Duodenal mucosa (tissue), 2 donors: ENCODE data around the gene LPAR3.

Experiments
- H3K27ac ChIP-seq: one replicate; pipeline ENCODE4 v1.7.0; 2013; ENCODE audit warnings: low read depth, low read length
- H3K27me3 ChIP-seq, 2 donors: one replicate each; pipeline ENCODE4 v1.7.0; 2013; ENCODE audit warnings: low read length in 2 of 2, control low read depth in 1 of 2; ENCODE audit not compliant: insufficient read depth in 2 of 2, control insufficient read depth in 1 of 2
- H3K36me3 ChIP-seq, 2 donors: one replicate each; pipeline ENCODE4 v1.7.0; 2013; ENCODE audit warnings: low read length in 2 of 2, control low read depth in 1 of 2; ENCODE audit not compliant: insufficient read depth in 2 of 2, control insufficient read depth in 1 of 2
- H3K4me1 ChIP-seq, 2 donors: one replicate each; pipeline ENCODE4 v1.7.0; 2013; ENCODE audit warnings: low read length in 2 of 2, control low read depth in 1 of 2; ENCODE audit not compliant: insufficient read depth in 2 of 2, control insufficient read depth in 1 of 2
- H3K4me3 ChIP-seq, 2 donors: one replicate each; pipeline ENCODE4 v1.7.0; 2013; ENCODE audit warnings: low read length in 2 of 2, low read depth in 1 of 2
- H3K9ac ChIP-seq, 2 donors: one replicate each; pipeline ENCODE4 v1.7.0; 2013; ENCODE audit warnings: low read length in 2 of 2, low read depth in 1 of 2
- H3K9me3 ChIP-seq, 2 donors: one replicate each; pipeline ENCODE4 v1.7.0; 2013; ENCODE audit warnings: low read length in 2 of 2, control low read depth in 1 of 2; ENCODE audit not compliant: control insufficient read depth in 1 of 2

Gene LPAR3

GRCh38 chr1:84861516-84861915 lies 31.5 kb downstream of the LPAR3 start:
- no peaks in the 10 kb centered on the region for H3K4me1 ChIP-seq
- H3K27ac ChIP-seq: no peak overlapping the region
- H3K9ac ChIP-seq: no peak overlapping the region
- H3K27me3 ChIP-seq: no peaks in the 10 kb centered on the region
- no peaks in the 10 kb centered on the region for H3K36me3 ChIP-seq
- no peak overlapping the region for H3K4me3 ChIP-seq
- H3K9me3 ChIP-seq: no peaks in the 10 kb centered on the region

- Histone ChIP-seq H3K27ac (no peak overlapping the region), H3K9ac (no peak overlapping the region), H3K4me1 (no peaks in the 10 kb centered on the region), H3K4me3 (no peak overlapping the region), H3K9me3 (no peaks in the 10 kb centered on the region), H3K36me3 (no peaks in the 10 kb centered on the region), H3K27me3 (no peaks in the 10 kb centered on the region)
Measured at GRCh38 chr1:84859866-84860265, 33.1 kb downstream of the LPAR3 start.

- no peak overlapping the region for H3K4me3 ChIP-seq
- H3K9ac ChIP-seq: no peak overlapping the region
- no peaks in the 10 kb centered on the region for H3K36me3 ChIP-seq
- no peaks in the 10 kb centered on the region for H3K27me3 ChIP-seq
- H3K27ac ChIP-seq: no peak overlapping the region
- no peaks in the 10 kb centered on the region for H3K9me3 ChIP-seq
- H3K4me1 ChIP-seq: no peaks in the 10 kb centered on the region
Measured at GRCh38 chr1:84857906-84858305, 35.1 kb downstream of the LPAR3 start.

- H3K9ac ChIP-seq: no peak overlapping the region
- no peak overlapping the region for H3K4me3 ChIP-seq
- no peaks in the 10 kb centered on the region for H3K27me3 ChIP-seq
- no peaks in the 10 kb centered on the region for H3K36me3 ChIP-seq
- no peaks in the 10 kb centered on the region for H3K9me3 ChIP-seq
- no peak overlapping the region for H3K27ac ChIP-seq
- H3K4me1 ChIP-seq: no peaks in the 10 kb centered on the region
Measured at GRCh38 chr1:84856726-84857270, 36.2 kb downstream of the LPAR3 start.

GRCh38 chr1:84855691-84856630 lies 37.0 kb downstream of the LPAR3 start:
- Histone ChIP-seq H3K27ac (no peak overlapping the region), H3K4me3 (no peak overlapping the region), H3K9ac (no peak overlapping the region), H3K27me3 (no peaks in the 10 kb centered on the region), H3K4me1 (no peaks in the 10 kb centered on the region), H3K36me3 (no peaks in the 10 kb centered on the region), H3K9me3 (no peaks in the 10 kb centered on the region)

DNA sequence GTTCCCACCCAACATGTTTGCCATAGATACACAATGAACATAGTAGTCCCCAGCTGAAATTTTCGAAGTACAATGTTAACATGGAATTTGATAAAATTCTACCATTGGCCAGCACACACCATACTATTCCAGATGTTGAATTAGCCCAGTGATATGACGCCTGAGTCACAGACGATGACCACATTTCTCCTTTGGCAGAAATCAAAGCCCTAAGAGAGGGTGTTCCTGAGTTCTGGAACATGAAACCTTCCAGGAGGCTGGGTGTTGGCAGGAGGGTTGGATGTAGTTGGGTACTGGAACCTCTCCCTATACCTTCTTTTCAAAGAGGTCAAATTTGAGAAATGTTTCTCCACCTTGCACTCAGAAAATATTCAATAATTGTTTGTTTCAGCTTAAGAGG lies 37.8 kb downstream of the LPAR3 start:
- H3K27ac ChIP-seq: no peak overlapping the region
- no peaks in the 10 kb centered on the region for H3K9me3 ChIP-seq

GRCh38 chr1:84853741-84854721 lies 39.0 kb downstream of the LPAR3 start:
- H3K9ac ChIP-seq: no peak overlapping the region
- H3K27ac ChIP-seq: no peak overlapping the region
- H3K36me3 ChIP-seq: no peaks in the 10 kb centered on the region
- no peaks in the 10 kb centered on the region for H3K9me3 ChIP-seq
- H3K4me1 ChIP-seq: no peaks in the 10 kb centered on the region
- H3K27me3 ChIP-seq: no peaks in the 10 kb centered on the region
- no peak overlapping the region for H3K4me3 ChIP-seq

More for the DNA sequence above, 37.8 kb downstream of the LPAR3 start:
- Histone ChIP-seq H3K27me3 (no peaks in the 10 kb centered on the region), H3K9ac (no peak overlapping the region), H3K4me1 (no peaks in the 10 kb centered on the region), H3K36me3 (no peaks in the 10 kb centered on the region), H3K4me3 (no peak overlapping the region)

DNA sequence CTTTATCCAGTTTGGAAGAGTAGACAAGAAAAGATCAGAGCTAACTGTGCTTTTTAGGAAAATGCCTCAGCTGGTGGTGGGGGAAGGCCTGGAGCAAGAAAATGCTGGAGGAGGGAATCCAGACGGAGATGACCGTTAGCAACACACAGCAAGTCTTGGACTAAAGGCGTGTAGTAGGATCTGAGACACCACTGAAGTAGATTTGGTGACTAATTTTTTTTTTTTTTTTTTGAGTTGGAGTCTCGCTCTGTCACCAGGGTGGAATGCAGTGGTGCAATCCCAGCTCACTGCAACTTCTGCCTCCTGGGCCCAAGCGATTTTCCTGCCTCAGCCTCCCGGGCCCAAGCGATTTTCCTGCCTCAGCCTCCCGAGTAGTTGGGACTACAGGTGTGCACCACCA lies 41.2 kb downstream of the LPAR3 start:
- Histone ChIP-seq H3K4me3 (no peak overlapping the region), H3K27ac (no peak overlapping the region), H3K9ac (no peak overlapping the region), H3K9me3 (no peaks in the 10 kb centered on the region), H3K36me3 (no peaks in the 10 kb centered on the region), H3K4me1 (peaks cover 0 to 6% of the 10 kb centered on the region in 2 donors), H3K27me3 (no peaks in the 10 kb centered on the region)

- Histone ChIP-seq H3K9me3 (no peaks in the 10 kb centered on the region), H3K27ac (no peak overlapping the region), H3K4me3 (no peak overlapping the region), H3K4me1 (peaks cover 0 to 6% of the 10 kb centered on the region in 2 donors), H3K9ac (no peak overlapping the region), H3K36me3 (no peaks in the 10 kb centered on the region), H3K27me3 (no peaks in the 10 kb centered on the region)
Measured at GRCh38 chr1:84849357-84849975, 43.5 kb downstream of the LPAR3 start.
